ENCODE measurements around the gene PKP3. TPM values are rescaled to one million over a fixed set of nuclear protein-coding genes. Genes with fewer than 3 reads are reported as not detected.

The PKP3 gene
- total and polyA plus RNA-seq, 7 donors = 0.27 to 140 (median 57.1) TPM; not detected in 2

- DNase-seq = no peak
- H3K27ac ChIP-seq = no peak overlapping the region
- peaks cover 0 to 10% (median 9%) of the 10 kb centered on the region in 4 donors for H3K4me1 ChIP-seq
- H3K27me3 ChIP-seq = peaks cover 0 to 35% (median 8%) of the 10 kb centered on the region in 3 donors
- no peaks in the 10 kb centered on the region for H3K36me3 ChIP-seq
- TF ChIP-seq POLR2AphosphoS5 (IDR thresholded peaks at IDR 0.05) (no peak), EP300 (IDR thresholded peaks at IDR 0.05) (no peak)
- TF ChIP-seq, protein P1, sequence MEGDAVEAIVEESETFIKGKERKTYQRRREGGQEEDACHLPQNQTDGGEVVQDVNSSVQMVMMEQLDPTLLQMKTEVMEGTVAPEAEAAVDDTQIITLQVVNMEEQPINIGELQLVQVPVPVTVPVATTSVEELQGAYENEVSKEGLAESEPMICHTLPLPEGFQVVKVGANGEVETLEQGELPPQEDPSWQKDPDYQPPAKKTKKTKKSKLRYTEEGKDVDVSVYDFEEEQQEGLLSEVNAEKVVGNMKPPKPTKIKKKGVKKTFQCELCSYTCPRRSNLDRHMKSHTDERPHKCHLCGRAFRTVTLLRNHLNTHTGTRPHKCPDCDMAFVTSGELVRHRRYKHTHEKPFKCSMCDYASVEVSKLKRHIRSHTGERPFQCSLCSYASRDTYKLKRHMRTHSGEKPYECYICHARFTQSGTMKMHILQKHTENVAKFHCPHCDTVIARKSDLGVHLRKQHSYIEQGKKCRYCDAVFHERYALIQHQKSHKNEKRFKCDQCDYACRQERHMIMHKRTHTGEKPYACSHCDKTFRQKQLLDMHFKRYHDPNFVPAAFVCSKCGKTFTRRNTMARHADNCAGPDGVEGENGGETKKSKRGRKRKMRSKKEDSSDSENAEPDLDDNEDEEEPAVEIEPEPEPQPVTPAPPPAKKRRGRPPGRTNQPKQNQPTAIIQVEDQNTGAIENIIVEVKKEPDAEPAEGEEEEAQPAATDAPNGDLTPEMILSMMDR (IDR thresholded peaks at IDR 0.05) = no peak
- no peak overlapping the region for H3K4me3 ChIP-seq
- intact Hi-C loops (cut with DNase I) = no loop called here
- WGBS, 2 donors = 90 to 91% methylated on average over 36 of the region's 36 CpGs
- no peaks in the 10 kb centered on the region for H3K9me3 ChIP-seq
Observed at GRCh38 chr11:392102-392777, 1.8 kb upstream of the PKP3 start.

- Histone ChIP-seq H3K27me3 (peaks cover 0 to 35% (median 8%) of the 10 kb centered on the region in 3 donors), H3K9me3 (no peaks in the 10 kb centered on the region), H3K27ac (no peak overlapping the region), H3K36me3 (no peaks in the 10 kb centered on the region), H3K4me1 (peaks cover 0 to 14% (median 12%) of the 10 kb centered on the region in 4 donors), H3K4me3 (no peak overlapping the region)
- intact Hi-C loops (cut with DNase I) = no loop called here
- no peak for TF ChIP-seq POLR2AphosphoS5 (IDR thresholded peaks at IDR 0.05)
- TF ChIP-seq POLR2A (IDR thresholded peaks at IDR 0.05) = no peak
- TF ChIP-seq, protein P1 (IDR thresholded peaks at IDR 0.05) = no peak
- TF ChIP-seq EP300 (IDR thresholded peaks at IDR 0.05) = no peak
- DNase-seq = no peak
- 50 to 81% methylated on average over 17 of the region's 17 CpGs for WGBS, 2 donors
Observed at GRCh38 chr11:393219-394033, 583 bp upstream of the PKP3 start.

DNA sequence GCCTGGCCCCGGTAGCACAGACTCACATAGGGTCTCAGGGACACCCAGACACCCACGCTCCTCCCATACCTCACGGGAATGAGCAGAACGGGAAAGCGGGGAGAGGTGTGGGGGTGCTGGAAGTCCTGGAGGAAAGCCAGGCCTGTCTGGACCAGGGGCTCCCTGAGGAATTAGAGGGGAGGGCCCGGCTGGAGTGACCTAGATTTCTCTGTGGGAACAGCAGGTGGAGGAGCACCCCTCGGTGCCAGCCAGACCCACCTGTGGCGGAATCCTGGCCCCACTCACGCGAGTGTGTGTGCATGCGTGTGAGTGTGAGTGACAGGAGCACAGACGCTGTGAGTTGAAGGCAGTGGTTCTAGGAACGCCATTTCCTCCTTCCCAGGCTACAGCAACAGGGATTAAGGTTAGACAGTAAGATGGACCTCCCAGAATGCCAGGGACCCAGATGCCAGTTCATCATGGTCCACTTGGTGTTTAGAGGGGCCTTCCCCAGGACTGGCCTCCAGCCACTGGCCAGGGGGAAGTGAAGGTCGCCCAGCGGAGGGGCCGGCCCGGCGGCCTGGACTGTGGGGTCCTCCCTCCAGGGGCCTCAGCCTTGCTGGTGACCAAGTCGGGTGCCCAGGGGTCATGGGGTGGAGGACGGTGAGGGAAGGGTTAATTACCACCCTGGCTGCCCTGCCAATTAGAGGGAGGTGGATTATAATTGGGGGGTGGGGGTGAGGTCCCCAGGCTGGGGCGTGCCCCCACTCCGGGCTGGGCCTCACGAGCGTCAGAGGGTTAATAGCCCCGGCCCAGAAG, 1.0 kb downstream of the PKP3 start:
- 21 to 71% methylated on average over 25 of the region's 25 CpGs for WGBS, 2 donors
- Histone ChIP-seq H3K4me1 (peaks cover 0 to 15% (median 12%) of the 10 kb centered on the region in 4 donors), H3K27ac (no peak overlapping the region), H3K27me3 (peaks cover 0 to 41% (median 14%) of the 10 kb centered on the region in 3 donors), H3K9me3 (no peaks in the 10 kb centered on the region), H3K4me3 (peak overlapping the region in 1 of 4 donors; percentile 13), H3K36me3 (no peaks in the 10 kb centered on the region)
- DNase-seq = no peak
- no peak for TF ChIP-seq POLR2A (IDR thresholded peaks at IDR 0.05)
- no peak for TF ChIP-seq EP300 (IDR thresholded peaks at IDR 0.05)
- no peak for TF ChIP-seq POLR2AphosphoS5 (IDR thresholded peaks at IDR 0.05)
- TF ChIP-seq, protein P1 (IDR thresholded peaks at IDR 0.05) = no peak
- intact Hi-C loops (cut with DNase I) = no loop called here

- no peak for DNase-seq
- Histone ChIP-seq H3K4me3 (no peak overlapping the region), H3K4me1 (peaks cover 0 to 20% (median 12%) of the 10 kb centered on the region in 4 donors), H3K27ac (no peak overlapping the region), H3K36me3 (no peaks in the 10 kb centered on the region), H3K27me3 (peaks cover 0 to 45% (median 18%) of the 10 kb centered on the region in 3 donors), H3K9me3 (no peaks in the 10 kb centered on the region)
- WGBS, 2 donors = 52 to 80% methylated on average over 11 of the region's 11 CpGs
- no peak for TF ChIP-seq POLR2A (IDR thresholded peaks at IDR 0.05)
- TF ChIP-seq EP300 (IDR thresholded peaks at IDR 0.05) = no peak
- TF ChIP-seq POLR2AphosphoS5 (IDR thresholded peaks at IDR 0.05) = no peak
- TF ChIP-seq, protein P1 (IDR thresholded peaks at IDR 0.05) = no peak
- intact Hi-C loops (cut with DNase I) = no loop called here
Observed at GRCh38 chr11:395866-396265, 1.9 kb downstream of the PKP3 start.

Measured in sigmoid colon (tissue), 7 donors.